HG03354 (cell line): ENCODE results near the gene HOXC6.
"Not testable (repeated sequence)": the region's sequence is repeated elsewhere in the genome, so short reads cannot be mapped to it uniquely, and the experiment has no call there.

Experiments used
- ATAC-seq: cut with Tn5 transposase; IDR thresholded peaks from one replicate; pipeline ENCODE4 v1.9.1; 2021; ENCODE audit warnings: mild to moderate bottlenecking; ENCODE audit not compliant: unreplicated experiment, poor library complexity, severe bottlenecking

The HOXC6 gene

GRCh38 chr12:54075409-54075808 lies 47.2 kb downstream of the HOXC6 start:
- ATAC-seq, result no peak

GRCh38 chr12:54075974-54076373 lies 47.7 kb downstream of the HOXC6 start:
- ATAC-seq, result no peak

- not testable (repeated sequence) for ATAC-seq
Observed at GRCh38 chr12:54077843-54078242, 49.6 kb downstream of the HOXC6 start.

- not testable (repeated sequence) for ATAC-seq
Observed at GRCh38 chr12:54079115-54079514, 50.9 kb downstream of the HOXC6 start.
